Neuronal stem cell (in vitro differentiated cells): ENCODE data around the gene CELF3.

ENCODE experiments used
- DNase-seq: peaks from one replicate; pipeline ENCODE4 v3.0.0-alpha.2; 2013; ENCODE audit warnings: low spot score
- H2AFZ ChIP-seq: one replicate; pipeline ENCODE4 v1.6.1; 2013; ENCODE audit warnings: mild to moderate bottlenecking, low read length, inconsistent platforms
- H2AK5ac ChIP-seq: 2 replicates; pipeline ENCODE4 v1.6.1; 2013; ENCODE audit warnings: low read depth, mild to moderate bottlenecking, inconsistent platforms, low read length, moderate library complexity, mixed read lengths
- H2BK120ac ChIP-seq: 2 replicates; pipeline ENCODE4 v1.6.1; 2013; ENCODE audit warnings: low read depth, mild to moderate bottlenecking, inconsistent platforms, low read length, moderate library complexity, mixed read lengths
- H2BK12ac ChIP-seq: one replicate; pipeline ENCODE4 v1.6.1; 2013; ENCODE audit warnings: low read length, inconsistent platforms
- H2BK15ac ChIP-seq: 2 replicates; pipeline ENCODE4 v1.6.1; 2013; ENCODE audit warnings: mild to moderate bottlenecking, low read length, inconsistent platforms, mixed read lengths
- H2BK5ac ChIP-seq: one replicate; pipeline ENCODE4 v1.6.1; 2013; ENCODE audit warnings: inconsistent platforms, mild to moderate bottlenecking, low read length, moderate library complexity
- H3K14ac ChIP-seq: one replicate; pipeline ENCODE4 v1.6.1; 2013; ENCODE audit warnings: low read length, inconsistent platforms
- H3K18ac ChIP-seq: 2 replicates; pipeline ENCODE4 v1.6.1; 2013; ENCODE audit warnings: low read length, inconsistent platforms
- H3K23ac ChIP-seq: 2 replicates; pipeline ENCODE4 v1.6.1; 2013; ENCODE audit warnings: low read depth, mild to moderate bottlenecking, mixed read lengths, low read length, inconsistent platforms; ENCODE audit not compliant: poor library complexity
- H3K27ac ChIP-seq: replicated peaks from 3 replicates; pipeline ENCODE4 v1.5.1; 2013; ENCODE audit warnings: low read length, inconsistent platforms
- H3K27me3 ChIP-seq, 3 experiments: 2 replicates each; pipeline ENCODE4 v1.6.1; 2013; ENCODE audit warnings: low read length in 3 of 3, mild to moderate bottlenecking in 2 of 3, inconsistent platforms in 1 of 3, low read depth in 1 of 3, mixed read lengths in 1 of 3, moderate library complexity in 1 of 3; ENCODE audit not compliant: control insufficient read depth in 3 of 3, insufficient read depth in 3 of 3
- H3K36me3 ChIP-seq, 2 donors: replicated peaks in 1 of 2; 2 replicates each; pipeline ENCODE4 v1.6.1; 2013; ENCODE audit warnings: low read length in 2 of 2; ENCODE audit not compliant: control insufficient read depth in 2 of 2, insufficient read depth in 2 of 2
- H3K4ac ChIP-seq: 2 replicates; pipeline ENCODE4 v1.6.1; 2013; ENCODE audit warnings: inconsistent platforms, mild to moderate bottlenecking, low read length, moderate library complexity
- H3K4me1 ChIP-seq, 2 donors: 1 replicate in 1 of 2; 2 replicates in 1 of 2; pipeline ENCODE4 v1.6.1; 2013; ENCODE audit warnings: low read length in 2 of 2, low read depth in 1 of 2; ENCODE audit not compliant: control insufficient read depth in 2 of 2, insufficient read depth in 1 of 2
- H3K4me2 ChIP-seq: one replicate; pipeline ENCODE4 v1.6.1; 2013; ENCODE audit warnings: mild to moderate bottlenecking, low read length, inconsistent platforms; ENCODE audit not compliant: insufficient read depth, poor library complexity, severe bottlenecking
- H3K4me3 ChIP-seq, 2 donors: 2 replicates each; pipeline ENCODE4 v1.5.1; 2013; ENCODE audit warnings: low read length in 2 of 2, mild to moderate bottlenecking in 2 of 2, inconsistent platforms in 1 of 2, moderate library complexity in 1 of 2
- H3K79me1 ChIP-seq: one replicate; pipeline ENCODE4 v1.6.1; 2013; ENCODE audit warnings: low read depth, mild to moderate bottlenecking, inconsistent platforms, low read length, moderate library complexity
- H3K9ac ChIP-seq: one replicate; pipeline ENCODE4 v1.6.1; 2013; ENCODE audit warnings: mild to moderate bottlenecking, low read depth, low read length, inconsistent platforms; ENCODE audit not compliant: poor library complexity
- H3K9me3 ChIP-seq, 2 donors: replicated peaks in 1 of 2; 2 replicates each; pipeline versions ENCODE3 to v1.6.1; 2013; ENCODE audit warnings: low read length in 2 of 2, mild to moderate bottlenecking in 2 of 2, inconsistent platforms in 1 of 2, low read depth in 1 of 2, mixed read lengths in 1 of 2, moderate library complexity in 1 of 2; ENCODE audit not compliant: control insufficient read depth in 2 of 2, insufficient read depth in 1 of 2
- H4K8ac ChIP-seq: one replicate; pipeline ENCODE4 v1.6.1; 2013; ENCODE audit warnings: low read depth, mild to moderate bottlenecking, inconsistent platforms, low read length, moderate library complexity
- H4K91ac ChIP-seq: one replicate; pipeline ENCODE4 v1.6.1; 2013; ENCODE audit warnings: low read length, low read depth, mild to moderate bottlenecking, inconsistent platforms; ENCODE audit not compliant: poor library complexity
- WGBS, 2 donors: extraction: QIAGEN DNeasy Blood & Tissue Kit; methylation state at CpG; one replicate each; pipeline ENCODE4 v1.1.7; 2013; ENCODE audit warnings: missing lambda C conversion rate in 2 of 2, mixed read lengths in 1 of 2; ENCODE audit not compliant: insufficient read length in 2 of 2, insufficient replicate concordance in 1 of 2; ENCODE audit errors: extremely low coverage in 2 of 2; 5-methylcytosine and 5-hydroxymethylcytosine counted together

The CELF3 gene

GRCh38 chr1:151716405-151716762 lies 219 bp downstream of the CELF3 start:
- peaks cover 35 to 36% of the 10 kb centered on the region in 2 donors for H3K4me1 ChIP-seq
- H2BK12ac ChIP-seq = no peak overlapping the region
- no peak for DNase-seq
- H3K9me3 ChIP-seq = peaks cover 2 to 5% of the 10 kb centered on the region in 2 donors
- H2AK5ac ChIP-seq = no peak overlapping the region
- H3K14ac ChIP-seq = no peak overlapping the region
- peak overlapping the region; percentile 72 for H3K4me2 ChIP-seq
- H4K8ac ChIP-seq = no peak overlapping the region
- H3K27ac ChIP-seq = no peak overlapping the region
- peaks cover 0 to 50% (median 0%) of the 10 kb centered on the region in 3 experiments for H3K27me3 ChIP-seq
- peak overlapping the region; percentile 44 to 77 for H3K4me3 ChIP-seq
- no peak overlapping the region for H4K91ac ChIP-seq
- no peak overlapping the region for H3K23ac ChIP-seq
- H2BK120ac ChIP-seq = no peak overlapping the region
- H2AFZ ChIP-seq = peak overlapping the region; percentile 43
- no CpG with 5 or more reads among the region's 11 CpGs for WGBS, 2 donors
- H3K36me3 ChIP-seq = peaks cover 0 to 1% of the 10 kb centered on the region in 2 donors
- no peak overlapping the region for H3K9ac ChIP-seq
- no peak overlapping the region for H3K4ac ChIP-seq
- no peak overlapping the region for H2BK15ac ChIP-seq
- H3K79me1 ChIP-seq = no peaks in the 10 kb centered on the region
- no peak overlapping the region for H3K18ac ChIP-seq
- peak overlapping the region; percentile 83 for H2BK5ac ChIP-seq

GRCh38 chr1:151715726-151716404 lies 738 bp downstream of the CELF3 start:
- Histone ChIP-seq H2BK15ac (no peak overlapping the region), H3K9me3 (peaks cover 2 to 5% of the 10 kb centered on the region in 2 donors), H2BK120ac (no peak overlapping the region), H3K27ac (no peak overlapping the region), H3K14ac (no peak overlapping the region), H3K4me1 (peaks cover 37 to 38% of the 10 kb centered on the region in 2 donors), H2BK12ac (no peak overlapping the region), H3K27me3 (peaks cover 0 to 47% (median 0%) of the 10 kb centered on the region in 3 experiments), H3K79me1 (no peaks in the 10 kb centered on the region), H3K4me3 (peak overlapping the region; percentile 44 to 77), H2AFZ (peak overlapping the region; percentile 43), H4K8ac (no peak overlapping the region), H3K18ac (no peak overlapping the region), H3K23ac (no peak overlapping the region), H3K4me2 (peak overlapping the region; percentile 72), H3K9ac (no peak overlapping the region), H4K91ac (no peak overlapping the region), H3K36me3 (peaks cover 0 to 1% of the 10 kb centered on the region in 2 donors), H2AK5ac (no peak overlapping the region), H2BK5ac (no peak overlapping the region), H3K4ac (no peak overlapping the region)
- peak; percentile 61 for DNase-seq
- no CpG with 5 or more reads among the region's 17 CpGs for WGBS, 2 donors

GRCh38 chr1:151714820-151715725 lies 1.5 kb downstream of the CELF3 start:
- H4K8ac ChIP-seq = no peak overlapping the region
- H2BK120ac ChIP-seq = no peak overlapping the region
- H3K27me3 ChIP-seq = peaks cover 0 to 40% (median 0%) of the 10 kb centered on the region in 3 experiments
- no peak overlapping the region for H2BK12ac ChIP-seq
- no peak overlapping the region for H3K18ac ChIP-seq
- no peaks in the 10 kb centered on the region for H3K79me1 ChIP-seq
- WGBS, 2 donors = no CpG with 5 or more reads among the region's 10 CpGs
- H3K9me3 ChIP-seq = peaks cover 2 to 5% of the 10 kb centered on the region in 2 donors
- no peak overlapping the region for H4K91ac ChIP-seq
- peak overlapping the region; percentile 42 for H2BK5ac ChIP-seq
- no peak overlapping the region for H2BK15ac ChIP-seq
- no peak overlapping the region for H3K9ac ChIP-seq
- no peak overlapping the region for H3K4me2 ChIP-seq
- H2AK5ac ChIP-seq = no peak overlapping the region
- H3K4me3 ChIP-seq = no peak overlapping the region
- H3K4me1 ChIP-seq = peaks cover 36 to 38% of the 10 kb centered on the region in 2 donors
- H3K14ac ChIP-seq = no peak overlapping the region
- no peak overlapping the region for H3K27ac ChIP-seq
- no peak overlapping the region for H2AFZ ChIP-seq
- no peak overlapping the region for H3K4ac ChIP-seq
- DNase-seq = no peak
- peaks cover 0 to 1% of the 10 kb centered on the region in 2 donors for H3K36me3 ChIP-seq
- no peak overlapping the region for H3K23ac ChIP-seq

- H3K4me2 ChIP-seq = no peak overlapping the region
- peak overlapping the region; percentile 42 for H2BK5ac ChIP-seq
- peaks cover 0 to 28% (median 0%) of the 10 kb centered on the region in 3 experiments for H3K27me3 ChIP-seq
- no peak overlapping the region for H2AFZ ChIP-seq
- H3K36me3 ChIP-seq = peaks cover 0 to 1% of the 10 kb centered on the region in 2 donors
- H4K91ac ChIP-seq = no peak overlapping the region
- H3K4ac ChIP-seq = no peak overlapping the region
- H3K23ac ChIP-seq = no peak overlapping the region
- peak overlapping the region; percentile 44 for H3K9ac ChIP-seq
- no peak overlapping the region for H3K4me3 ChIP-seq
- no peak overlapping the region for H3K14ac ChIP-seq
- no peak for DNase-seq
- H3K18ac ChIP-seq = no peak overlapping the region
- no peaks in the 10 kb centered on the region for H3K79me1 ChIP-seq
- H2BK12ac ChIP-seq = no peak overlapping the region
- peak overlapping the region; percentile 17 for H2AK5ac ChIP-seq
- H3K4me1 ChIP-seq = peaks cover 45 to 49% of the 10 kb centered on the region in 2 donors
- H3K27ac ChIP-seq = no peak overlapping the region
- H2BK120ac ChIP-seq = no peak overlapping the region
- no CpG with 5 or more reads among the region's 2 CpGs for WGBS, 2 donors
- peak overlapping the region; percentile 43 for H2BK15ac ChIP-seq
- H3K9me3 ChIP-seq = peaks cover 0 to 2% of the 10 kb centered on the region in 2 donors
- no peak overlapping the region for H4K8ac ChIP-seq
These were observed 2.7 kb downstream of the CELF3 start for GRCh38 chr1:151713874-151714273.
